GM19455 (cell line): Measurements from ENCODE around the gene MAB21L2.

Experiments used
- ATAC-seq: cut with Tn5 transposase; IDR thresholded peaks from one replicate; pipeline ENCODE4 v1.9.1; 2021; ENCODE audit not compliant: unreplicated experiment

MAB21L2 gene

GRCh38 chr4:150600812-150601445 lies 19.0 kb downstream of the MAB21L2 start:
- ATAC-seq: no peak

DNA sequence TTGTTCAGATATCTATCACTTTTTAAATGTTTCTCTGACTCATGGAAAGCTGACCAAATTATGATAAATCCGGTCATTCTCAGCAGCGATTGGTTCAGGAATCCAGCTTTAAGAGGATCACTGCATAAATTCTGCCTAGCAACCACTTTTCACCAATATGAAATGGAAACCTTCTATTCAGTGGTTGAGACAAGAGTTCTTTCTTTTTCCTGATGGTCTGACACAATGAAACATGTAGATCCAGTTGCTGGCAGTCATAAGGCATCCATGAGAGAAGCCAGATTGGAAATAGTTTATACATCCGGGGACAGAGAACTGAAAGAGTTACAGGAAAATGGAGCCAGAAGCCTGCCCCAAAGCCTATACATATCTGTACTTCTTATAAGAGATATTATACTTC lies 27.2 kb downstream of the MAB21L2 start:
- ATAC-seq: no peak

DNA sequence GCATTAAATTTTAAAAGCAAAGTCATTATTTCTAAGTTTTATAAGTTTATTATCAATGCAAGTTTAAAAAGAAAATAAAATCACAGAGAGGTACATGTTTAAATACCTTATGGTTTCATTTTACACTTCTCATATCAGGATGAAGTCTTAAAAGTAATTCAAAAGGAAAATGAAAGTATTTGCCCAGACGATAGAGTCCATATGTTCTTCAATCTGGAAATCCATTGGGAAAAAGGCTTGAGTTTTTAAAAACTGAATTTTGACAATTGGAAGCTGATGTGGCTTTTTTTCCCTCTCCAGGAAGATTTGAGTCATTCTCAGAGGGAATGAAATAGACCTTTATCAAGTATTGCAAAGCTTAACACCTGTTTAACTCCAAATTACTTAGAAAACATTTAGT lies 37.1 kb downstream of the MAB21L2 start:
- ATAC-seq: no peak

GRCh38 chr4:150624055-150624454 lies 42.1 kb downstream of the MAB21L2 start:
- ATAC-seq: no peak

GRCh38 chr4:150625033-150625432 lies 43.1 kb downstream of the MAB21L2 start:
- ATAC-seq: no peak

DNA sequence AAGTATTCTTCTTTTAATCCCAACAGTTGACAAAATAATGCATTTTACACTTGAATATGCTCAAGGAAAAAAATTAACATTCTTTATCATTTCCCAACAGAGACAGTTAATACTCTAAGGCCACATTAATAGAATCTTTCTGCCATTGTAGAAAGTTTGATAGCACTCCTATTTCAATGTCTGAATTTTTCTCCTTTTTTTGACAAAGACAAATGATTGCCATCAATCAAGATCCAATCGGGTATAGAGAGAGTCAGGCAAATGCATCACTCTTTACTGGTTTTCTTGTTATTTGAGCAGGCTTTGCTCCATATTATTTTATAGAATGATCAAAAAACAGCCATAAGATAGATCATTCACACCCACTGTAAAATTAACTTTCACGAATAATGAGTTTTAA lies 46.1 kb downstream of the MAB21L2 start:
- ATAC-seq: no peak

GRCh38 chr4:150632639-150633038 lies 50.7 kb downstream of the MAB21L2 start:
- no peak for ATAC-seq
